Measurements from ENCODE around the gene PTPN21.

Gene PTPN21

GRCh38 chr14:88563845-88564244 lies 9.0 kb upstream of the PTPN21 start:
- Mint-ChIP-seq H3K36me3 (ENCODE audit: low read depth) (peaks cover 42% of the 10 kb centered on the region), H3K27ac (peak overlapping the region; percentile 82), H3K4me1 (ENCODE audit: low read depth) (peaks cover 35% of the 10 kb centered on the region), H3K4me3 (peak overlapping the region; percentile 94), H3K9me3 (no peaks in the 10 kb centered on the region), H3K27me3 (peaks cover 12% of the 10 kb centered on the region)
- DNase-seq, result no peak

- Mint-ChIP-seq H3K27me3 (peaks cover 14% of the 10 kb centered on the region), H3K4me1 (ENCODE audit: low read depth) (peaks cover 35% of the 10 kb centered on the region), H3K4me3 (peak within 1 kb of the TSS; percentile 94)
Observed at GRCh38 chr14:88562831-88563686, 8.3 kb upstream of the PTPN21 start, which contains the start of gene ZC3H14. TSS of gene ZC3H14 (plus strand) at chr14:88563037. CDS start at chr14:88563134, 97 bp downstream.

GRCh38 chr14:88562532-88562830 lies 7.7 kb upstream of the PTPN21 start:
- H3K4me3 Mint-ChIP-seq, result peak overlapping the region; percentile 94
- H3K36me3 Mint-ChIP-seq (ENCODE audit: low read depth), result peaks cover 28% of the 10 kb centered on the region
- H3K27me3 Mint-ChIP-seq, result peaks cover 14% of the 10 kb centered on the region
- no peak for DNase-seq
- peak overlapping the region; percentile 95 for H3K27ac Mint-ChIP-seq
- H3K4me1 Mint-ChIP-seq (ENCODE audit: low read depth), result peaks cover 38% of the 10 kb centered on the region
- H3K9me3 Mint-ChIP-seq, result no peaks in the 10 kb centered on the region

More at GRCh38 chr14:88562831-88563686, 8.3 kb upstream of the PTPN21 start, which contains the start of gene ZC3H14:
- H3K27ac Mint-ChIP-seq, result peak within 1 kb of the TSS; percentile 95
- H3K36me3 Mint-ChIP-seq (ENCODE audit: low read depth), result peaks cover 34% of the 10 kb centered on the region
- no peaks in the 10 kb centered on the region for H3K9me3 Mint-ChIP-seq
- peak; percentile 93 for DNase-seq

- DNase-seq, result no peak
- peaks cover 17% of the 10 kb centered on the region for H3K36me3 Mint-ChIP-seq (ENCODE audit: low read depth)
- peaks cover 34% of the 10 kb centered on the region for H3K27me3 Mint-ChIP-seq
- no peaks in the 10 kb centered on the region for H3K9me3 Mint-ChIP-seq
- no peak overlapping the region for H3K27ac Mint-ChIP-seq
- H3K4me1 Mint-ChIP-seq (ENCODE audit: low read depth), result peaks cover 51% of the 10 kb centered on the region
- H3K4me3 Mint-ChIP-seq, result no peak overlapping the region
Observed at GRCh38 chr14:88559852-88560251, 5.0 kb upstream of the PTPN21 start.

GRCh38 chr14:88556581-88556980 lies 1.8 kb upstream of the PTPN21 start:
- Mint-ChIP-seq H3K9me3 (no peaks in the 10 kb centered on the region), H3K36me3 (ENCODE audit: low read depth) (no peaks in the 10 kb centered on the region), H3K27ac (no peak overlapping the region), H3K4me1 (ENCODE audit: low read depth) (peaks cover 42% of the 10 kb centered on the region), H3K4me3 (no peak overlapping the region), H3K27me3 (peaks cover 62% of the 10 kb centered on the region)
- DNase-seq, result no peak

- H3K9me3 Mint-ChIP-seq, result no peaks in the 10 kb centered on the region
- no peaks in the 10 kb centered on the region for H3K36me3 Mint-ChIP-seq (ENCODE audit: low read depth)
- H3K4me1 Mint-ChIP-seq (ENCODE audit: low read depth), result peaks cover 39% of the 10 kb centered on the region
- peak overlapping the region; percentile 72 for H3K4me3 Mint-ChIP-seq
- DNase-seq, result no peak
- H3K27me3 Mint-ChIP-seq, result peaks cover 70% of the 10 kb centered on the region
- no peak overlapping the region for H3K27ac Mint-ChIP-seq
Observed at GRCh38 chr14:88553886-88554456, 836 bp downstream of the PTPN21 start.

GRCh38 chr14:88552876-88553275 lies 1.9 kb downstream of the PTPN21 start:
- no peaks in the 10 kb centered on the region for H3K9me3 Mint-ChIP-seq
- no peak for DNase-seq
- peaks cover 67% of the 10 kb centered on the region for H3K27me3 Mint-ChIP-seq
- H3K36me3 Mint-ChIP-seq (ENCODE audit: low read depth), result no peaks in the 10 kb centered on the region
- peaks cover 35% of the 10 kb centered on the region for H3K4me1 Mint-ChIP-seq (ENCODE audit: low read depth)
- no peak overlapping the region for H3K4me3 Mint-ChIP-seq
- H3K27ac Mint-ChIP-seq, result no peak overlapping the region

- Mint-ChIP-seq H3K4me1 (ENCODE audit: low read depth) (peaks cover 26% of the 10 kb centered on the region), H3K27me3 (peaks cover 65% of the 10 kb centered on the region), H3K36me3 (ENCODE audit: low read depth) (no peaks in the 10 kb centered on the region), H3K27ac (no peak overlapping the region), H3K9me3 (no peaks in the 10 kb centered on the region), H3K4me3 (peak overlapping the region; percentile 74)
- no peak for DNase-seq
Observed at GRCh38 chr14:88551980-88552431, 2.8 kb downstream of the PTPN21 start.

GRCh38 chr14:88551094-88551870 lies 3.5 kb downstream of the PTPN21 start:
- Mint-ChIP-seq H3K4me1 (ENCODE audit: low read depth) (peaks cover 19% of the 10 kb centered on the region), H3K36me3 (ENCODE audit: low read depth) (no peaks in the 10 kb centered on the region), H3K27ac (no peak overlapping the region), H3K4me3 (peak overlapping the region; percentile 74), H3K9me3 (no peaks in the 10 kb centered on the region), H3K27me3 (peaks cover 58% of the 10 kb centered on the region)
- DNase-seq, result peak; percentile 82

GRCh38 chr14:88550078-88550477 lies 4.7 kb downstream of the PTPN21 start:
- H3K36me3 Mint-ChIP-seq (ENCODE audit: low read depth), result no peaks in the 10 kb centered on the region
- no peak overlapping the region for H3K4me3 Mint-ChIP-seq
- peaks cover 14% of the 10 kb centered on the region for H3K4me1 Mint-ChIP-seq (ENCODE audit: low read depth)
- no peaks in the 10 kb centered on the region for H3K9me3 Mint-ChIP-seq
- no peak for DNase-seq
- H3K27me3 Mint-ChIP-seq, result peaks cover 47% of the 10 kb centered on the region
- no peak overlapping the region for H3K27ac Mint-ChIP-seq

GRCh38 chr14:88547386-88547780 lies 7.4 kb downstream of the PTPN21 start:
- no peaks in the 10 kb centered on the region for H3K9me3 Mint-ChIP-seq
- no peak for DNase-seq
- no peak overlapping the region for H3K4me3 Mint-ChIP-seq
- no peak overlapping the region for H3K27ac Mint-ChIP-seq
- H3K36me3 Mint-ChIP-seq (ENCODE audit: low read depth), result no peaks in the 10 kb centered on the region
- peaks cover 6% of the 10 kb centered on the region for H3K4me1 Mint-ChIP-seq (ENCODE audit: low read depth)
- peaks cover 27% of the 10 kb centered on the region for H3K27me3 Mint-ChIP-seq

- Mint-ChIP-seq H3K9me3 (no peaks in the 10 kb centered on the region), H3K27me3 (peaks cover 21% of the 10 kb centered on the region), H3K27ac (no peak overlapping the region), H3K36me3 (ENCODE audit: low read depth) (no peaks in the 10 kb centered on the region), H3K4me1 (ENCODE audit: low read depth) (peaks cover 2% of the 10 kb centered on the region), H3K4me3 (no peak overlapping the region)
- DNase-seq, result no peak
Observed at GRCh38 chr14:88546621-88547385, 8.0 kb downstream of the PTPN21 start.

- no peak overlapping the region for H3K27ac Mint-ChIP-seq
- H3K36me3 Mint-ChIP-seq (ENCODE audit: low read depth), result no peaks in the 10 kb centered on the region
- no peak for DNase-seq
- peaks cover 10% of the 10 kb centered on the region for H3K27me3 Mint-ChIP-seq
- H3K4me3 Mint-ChIP-seq, result no peak overlapping the region
- H3K9me3 Mint-ChIP-seq, result no peaks in the 10 kb centered on the region
- H3K4me1 Mint-ChIP-seq (ENCODE audit: low read depth), result no peaks in the 10 kb centered on the region
Observed at GRCh38 chr14:88545256-88545655, 9.6 kb downstream of the PTPN21 start.

All from activated T-cell treated with anti-CD3 and anti-CD28 coated beads, Interleukin-2, amount 50 U/mL, for 24 hours (primary cell).